HTERT RPE-1 (cell line): Measurements from ENCODE around the gene PCDH8.
"Not testable (repeated sequence)": the region's sequence is repeated elsewhere in the genome, so short reads cannot be mapped to it uniquely, and the experiment has no call there.

Experiments used
- in situ Hi-C: fragments of 300-500 bp; cut with MboI; formaldehyde crosslinking; loops from 4 replicates; pipeline ENCODE4 v1.14.3; 2020; ENCODE audit warnings: low sequenced_read_pairs

PCDH8 gene

GRCh38 chr13:52850396-52851136, 2.1 kb upstream of the PCDH8 start:
- in situ Hi-C loops, result no loop called here

DNA sequence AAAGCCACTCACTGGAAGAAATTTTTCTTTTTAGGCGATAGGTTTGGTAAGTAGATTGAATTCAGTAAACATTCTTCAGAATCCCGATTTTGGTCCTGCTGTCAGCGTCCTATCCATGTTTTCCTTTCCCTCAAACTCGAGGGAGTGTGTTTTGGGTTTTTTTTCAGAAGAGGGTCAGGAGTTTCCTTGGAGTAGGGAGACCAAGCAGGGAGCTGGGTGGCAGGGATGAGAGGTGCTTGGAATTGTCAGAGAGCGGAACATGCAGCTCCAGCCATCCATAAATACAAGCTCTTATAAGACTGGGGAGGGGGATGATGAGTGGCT, 1.6 kb upstream of the PCDH8 start:
- in situ Hi-C loops, result no loop called here

DNA sequence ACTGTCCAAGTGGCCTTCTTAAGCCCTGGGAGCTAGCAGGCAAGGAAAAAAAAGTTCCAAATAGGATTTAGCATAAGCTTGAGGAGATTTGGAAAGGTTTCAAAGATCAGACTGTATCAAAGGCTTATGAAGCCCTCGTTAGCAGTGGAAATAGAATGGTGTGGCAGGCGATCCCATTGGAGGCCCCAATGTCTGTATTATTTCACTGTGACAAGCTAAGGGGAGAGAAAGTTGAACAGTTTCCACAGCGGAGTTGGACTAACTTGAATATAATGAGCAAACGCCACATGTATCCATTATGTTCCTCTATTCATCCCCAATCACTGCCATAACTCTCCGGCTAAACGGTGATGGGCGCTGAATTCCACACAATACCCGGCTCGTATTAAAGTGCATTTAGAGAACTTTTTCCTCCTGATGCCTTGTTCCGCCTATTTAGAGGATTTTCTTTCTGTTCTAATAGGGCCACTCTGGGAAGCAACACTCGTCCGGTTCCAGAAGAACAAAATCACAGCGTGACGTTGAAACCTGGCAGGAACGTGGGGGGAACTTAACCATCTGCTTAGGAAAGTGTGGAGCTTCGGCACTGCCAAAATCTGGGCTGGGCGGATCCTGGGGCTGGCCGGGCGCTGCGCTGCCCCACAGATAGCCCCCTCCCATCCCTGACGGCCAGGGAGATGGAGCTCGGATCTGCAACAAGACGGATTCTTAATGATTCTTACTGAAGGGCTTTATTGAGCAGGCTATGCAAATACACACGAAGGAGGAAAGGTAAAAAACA, 1.0 kb upstream of the PCDH8 start:
- in situ Hi-C loops, result no loop called here

- in situ Hi-C loops, result no loop called here
Measured at GRCh38 chr13:52847682-52848432, 583 bp downstream of the PCDH8 start.

DNA sequence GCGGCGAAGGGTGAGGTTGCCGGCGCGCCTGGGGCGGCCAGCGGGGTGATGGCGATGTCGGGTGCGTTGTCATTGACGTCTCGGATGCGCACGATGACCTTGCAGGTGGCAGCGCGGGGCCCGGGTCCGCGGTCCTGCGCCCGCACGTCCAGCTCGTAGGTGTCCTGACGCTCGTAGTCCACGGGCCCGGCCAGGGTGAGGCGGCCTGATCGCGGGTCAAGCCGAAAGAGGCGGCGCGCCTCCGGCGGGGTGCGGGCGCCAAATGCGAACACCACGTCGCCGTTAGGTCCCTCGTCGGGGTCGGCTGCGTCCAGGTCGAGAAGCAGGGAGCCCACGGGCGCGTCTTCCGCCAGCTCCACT, 1.1 kb downstream of the PCDH8 start:
- in situ Hi-C loops, result no loop called here

DNA sequence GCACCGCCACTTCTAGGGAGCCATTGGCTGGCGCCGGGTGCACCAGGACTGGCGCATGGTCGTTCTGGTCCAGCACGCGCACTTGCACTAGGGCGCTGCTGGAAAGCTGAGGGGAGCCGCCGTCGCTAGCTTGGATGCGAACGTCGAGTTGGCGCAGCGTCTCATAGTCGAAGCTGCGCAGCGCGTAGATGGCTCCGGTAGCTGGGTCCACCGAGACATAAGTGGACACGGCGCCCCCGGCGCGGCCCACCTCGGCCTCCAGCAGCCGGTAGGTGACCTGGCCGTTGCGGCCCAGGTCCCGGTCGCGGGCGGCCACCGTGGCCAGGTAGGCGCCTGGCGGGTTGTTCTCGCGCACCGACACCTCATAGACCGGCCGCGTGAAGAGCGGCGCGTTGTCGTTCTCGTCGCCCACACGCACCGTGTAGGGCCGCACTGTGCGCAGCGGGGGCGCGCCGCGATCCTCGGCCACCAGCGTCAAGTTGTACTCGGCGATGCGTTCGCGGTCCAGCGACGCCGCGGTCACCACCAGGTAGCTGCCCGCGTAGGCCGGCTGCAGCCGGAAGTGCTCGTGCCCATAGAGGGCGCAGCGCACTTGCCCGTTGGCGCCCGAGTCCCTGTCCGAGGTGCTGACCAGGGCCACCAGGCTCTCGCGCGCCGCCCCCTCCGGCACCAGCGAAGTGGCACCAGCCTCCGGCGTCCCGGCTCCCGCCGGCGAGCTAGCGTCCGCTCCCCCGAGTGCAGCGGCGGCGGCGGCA, 1.7 kb downstream of the PCDH8 start:
- in situ Hi-C loops, result no loop called here

GRCh38 chr13:52845766-52846566, 2.5 kb downstream of the PCDH8 start:
- in situ Hi-C loops, result no loop called here

GRCh38 chr13:52845334-52845761, 3.1 kb downstream of the PCDH8 start:
- in situ Hi-C loops, result no loop called here

GRCh38 chr13:52844836-52845235, 3.6 kb downstream of the PCDH8 start:
- in situ Hi-C loops, result no loop called here

DNA sequence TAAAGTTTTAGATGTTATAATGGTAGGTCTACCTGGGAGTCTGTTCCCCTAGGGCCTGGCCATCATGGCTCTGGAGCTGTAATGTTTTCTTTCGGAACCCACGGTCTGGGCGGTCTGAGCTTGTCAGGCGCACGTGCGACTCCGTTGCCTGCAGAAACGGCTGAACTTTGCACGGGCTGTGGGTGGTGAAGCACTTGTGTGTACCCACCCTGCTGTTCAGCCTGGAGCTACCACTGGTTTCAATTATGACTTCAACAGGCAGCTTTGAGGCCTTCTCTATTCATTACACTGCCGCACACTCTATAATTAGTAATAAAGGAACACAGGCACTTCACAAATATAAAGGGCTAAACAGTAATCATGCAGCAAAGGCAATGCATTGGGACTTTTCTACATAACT, 6.0 kb downstream of the PCDH8 start:
- in situ Hi-C loops, result no loop called here

- in situ Hi-C loops, result no loop called here
Measured at GRCh38 chr13:52840066-52840465, 8.4 kb downstream of the PCDH8 start.

DNA sequence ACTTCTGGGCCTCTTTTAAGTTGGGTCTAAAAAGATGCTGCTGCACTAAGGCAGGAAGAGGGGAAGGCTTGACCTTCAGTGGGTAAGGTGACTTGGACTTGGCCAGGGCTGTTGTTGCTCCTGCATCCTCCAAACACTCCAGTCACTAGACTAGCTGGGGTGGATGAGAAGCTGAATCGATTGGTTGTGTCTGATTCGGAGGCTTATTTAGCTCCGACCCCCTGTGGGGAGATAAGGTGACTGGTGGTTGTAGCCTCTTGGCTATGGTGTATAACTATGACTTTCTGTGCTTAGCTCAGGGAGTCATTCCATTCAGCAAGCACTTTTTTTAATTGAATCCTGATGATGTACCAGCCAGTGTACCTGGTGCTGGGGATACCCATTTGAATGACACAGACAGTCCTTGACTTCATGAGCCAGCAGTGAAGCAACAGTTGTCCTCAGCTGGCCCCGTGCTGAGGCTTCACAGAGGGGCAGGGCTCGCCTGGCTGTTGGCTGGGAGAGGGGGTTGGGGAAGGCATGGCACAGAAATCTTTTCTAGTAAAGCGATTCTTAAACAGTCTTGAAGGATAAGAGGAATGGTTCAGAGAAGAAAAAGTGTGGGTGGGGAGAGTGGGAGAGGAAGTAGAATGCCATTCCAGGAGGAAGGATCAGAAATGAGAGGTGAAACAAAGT, 9.9 kb downstream of the PCDH8 start:
- in situ Hi-C loops, result no loop called here

- in situ Hi-C loops, result no loop called here
Measured at GRCh38 chr13:52837850-52838249, 10.6 kb downstream of the PCDH8 start.

DNA sequence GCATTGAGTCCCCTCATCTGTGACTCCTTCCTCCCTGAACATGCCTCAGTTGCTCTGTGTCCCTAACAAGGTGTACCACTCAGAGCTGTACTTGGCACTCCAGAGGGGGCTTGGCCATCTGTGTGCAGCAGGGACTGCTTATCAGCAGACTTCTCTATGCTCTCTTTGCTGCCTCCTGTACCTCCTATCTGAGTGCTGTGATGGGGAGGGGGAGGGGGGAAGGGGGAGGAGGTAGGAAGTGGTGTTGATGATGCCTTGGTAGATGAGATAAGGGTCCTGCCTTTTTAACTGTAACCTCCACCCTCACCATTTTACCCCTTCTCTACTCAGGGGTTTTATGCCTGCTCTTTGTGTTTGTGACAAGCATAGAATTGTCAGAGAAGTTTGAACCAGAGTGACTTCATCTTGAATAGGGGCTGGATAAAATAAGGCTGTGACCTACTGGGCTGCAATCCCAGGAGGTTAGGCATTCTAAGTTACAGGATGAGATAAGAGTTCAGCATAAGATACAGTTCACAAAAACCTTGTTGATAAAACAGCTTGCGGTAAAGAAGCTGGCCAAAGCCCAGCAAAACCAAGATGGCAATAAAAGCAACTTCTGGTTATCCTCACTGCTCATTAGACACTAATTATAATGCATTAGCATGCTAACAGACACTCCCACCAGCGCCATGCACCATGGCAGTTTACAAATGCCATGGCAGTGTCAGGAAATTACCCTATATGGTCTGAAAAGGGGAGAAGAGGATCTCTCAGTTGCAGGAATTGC, 13.2 kb downstream of the PCDH8 start:
- in situ Hi-C loops, result no loop called here

DNA sequence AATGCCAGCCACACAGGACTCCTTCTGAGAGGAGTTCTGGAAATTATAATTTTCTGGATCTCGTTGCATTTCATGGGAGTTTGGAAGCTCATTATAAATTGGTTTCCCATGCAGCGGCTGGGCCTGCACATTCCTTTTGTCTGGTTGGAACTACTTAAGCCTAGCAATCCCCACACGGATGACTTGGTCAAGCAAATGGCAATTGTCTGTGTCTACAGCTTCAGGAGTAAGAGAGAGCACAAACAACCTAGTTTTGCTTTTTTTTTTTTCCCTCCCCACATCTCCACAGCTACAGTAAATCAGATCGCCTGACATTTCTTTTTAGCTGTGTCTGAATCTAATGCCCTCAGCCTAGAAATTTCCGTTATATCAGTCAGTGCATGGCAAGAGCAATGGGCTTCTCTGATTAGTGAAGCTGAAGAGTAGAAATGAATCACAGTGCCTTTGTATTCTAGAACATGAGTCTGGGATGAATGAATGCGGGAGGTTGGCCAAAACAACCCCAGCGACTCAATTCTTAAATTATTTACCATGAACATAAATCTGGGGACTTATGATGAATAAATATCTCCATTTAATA, 15.1 kb downstream of the PCDH8 start:
- in situ Hi-C loops, result no loop called here

GRCh38 chr13:52832313-52832712, 16.1 kb downstream of the PCDH8 start:
- in situ Hi-C loops, result no loop called here

DNA sequence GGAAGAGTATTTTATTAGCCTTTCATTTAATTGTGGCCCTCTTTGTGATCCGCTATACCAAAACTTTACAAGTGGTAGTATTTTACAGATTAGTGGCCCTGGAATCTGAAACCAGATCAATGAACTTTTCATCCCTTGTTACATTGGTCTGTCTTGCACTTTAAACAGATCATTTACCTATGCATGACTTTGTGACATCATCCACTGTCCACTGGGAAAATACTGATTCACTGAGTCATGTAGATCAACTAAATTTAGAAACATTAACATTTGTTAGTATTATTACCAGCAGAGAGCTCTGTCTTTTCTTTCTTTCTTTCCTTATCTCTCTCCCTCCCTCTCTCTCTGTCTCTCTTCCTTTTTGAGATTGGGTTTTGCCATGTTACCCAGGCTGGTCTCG, 17.5 kb downstream of the PCDH8 start:
- in situ Hi-C loops, result no loop called here

DNA sequence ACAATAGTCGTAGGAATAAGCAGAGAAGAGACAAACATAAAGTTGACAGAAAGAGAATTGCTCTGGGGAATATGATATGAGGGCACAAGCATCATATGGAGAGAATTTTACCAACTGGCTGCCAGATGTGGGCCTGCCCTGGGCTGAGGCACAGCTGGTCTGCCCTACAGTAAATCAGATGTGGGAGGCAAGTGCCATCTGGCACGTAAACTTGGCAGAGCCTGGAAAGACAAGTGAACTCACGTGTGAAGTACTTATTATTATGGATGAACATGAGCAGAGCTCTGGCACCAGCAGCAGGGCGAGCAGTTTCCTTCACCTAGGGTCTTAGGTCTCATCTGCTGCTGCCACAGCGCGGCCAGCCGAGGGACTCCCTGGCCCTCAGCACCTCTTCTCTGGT, 20.6 kb downstream of the PCDH8 start:
- in situ Hi-C loops, result no loop called here

GRCh38 chr13:52817886-52818285, 30.6 kb downstream of the PCDH8 start:
- in situ Hi-C loops, result not testable (repeated sequence)
